HFFc6 (cell line): Measurements from ENCODE around the gene FYB2. TPM values are rescaled to one million over a fixed set of nuclear protein-coding genes. Genes with fewer than 3 reads are reported as not detected.

Experiments
- DNase-seq: peaks from one replicate; pipeline ENCODE4 v3.0.0-alpha.2; 2018
- H3K27ac Mint-ChIP-seq: 2 replicates; pipeline ENCODE4 v1.8.0; 2020; ENCODE audit warnings: mild to moderate bottlenecking, mixed read lengths
- H3K27me3 Mint-ChIP-seq: 2 replicates; pipeline ENCODE4 v1.8.0; 2021; ENCODE audit warnings: mild to moderate bottlenecking, moderate library complexity, mixed read lengths; ENCODE audit not compliant: insufficient read depth
- H3K36me3 Mint-ChIP-seq: 2 replicates; pipeline ENCODE4 v1.8.0; 2021; ENCODE audit warnings: low read depth, mixed read lengths
- H3K4me1 Mint-ChIP-seq: 2 replicates; pipeline ENCODE4 v1.8.0; 2020; ENCODE audit warnings: low read depth, mixed read lengths
- H3K4me3 Mint-ChIP-seq: 2 replicates; pipeline ENCODE4 v1.8.0; 2020; ENCODE audit warnings: mild to moderate bottlenecking, moderate library complexity, mixed read lengths
- H3K9me3 Mint-ChIP-seq: 2 replicates; pipeline ENCODE4 v1.8.0; 2020; ENCODE audit warnings: mild to moderate bottlenecking, mixed read lengths
- total RNA-seq, 6 experiments: library from RNA; stranded (reverse); fragmentation: NEBNext Ultra II Directional; extraction: Animal tissue kit (Norgen Biotek cat#: 25700); gene quantifications; 2 replicates in 1 of 6; 3 replicates in 5 of 6; pipeline ENCODE4 v1.2.3, GENCODE V29; 2021
- TF ChIP-seq, protein P1 (sequence below): fragments of 200-600 bp; sonication (generic); IDR thresholded peaks from 2 replicates; pipeline ENCODE4 v1.5.0; 2021; ENCODE audit warnings: antibody characterized with exemption, mild to moderate bottlenecking

The FYB2 gene
- total RNA-seq, 6 experiments from 2014 or later, result 0.11 TPM; not detected in 5

- Mint-ChIP-seq H3K4me3 (no peak overlapping the region), H3K9me3 (no peaks in the 10 kb centered on the region), H3K27me3 (peaks cover 1% of the 10 kb centered on the region; the same call in 1 of the 2 replicates), H3K27ac (no peak overlapping the region), H3K4me1 (peaks cover 48% of the 10 kb centered on the region), H3K36me3 (no peaks in the 10 kb centered on the region)
- TF ChIP-seq, protein P1, sequence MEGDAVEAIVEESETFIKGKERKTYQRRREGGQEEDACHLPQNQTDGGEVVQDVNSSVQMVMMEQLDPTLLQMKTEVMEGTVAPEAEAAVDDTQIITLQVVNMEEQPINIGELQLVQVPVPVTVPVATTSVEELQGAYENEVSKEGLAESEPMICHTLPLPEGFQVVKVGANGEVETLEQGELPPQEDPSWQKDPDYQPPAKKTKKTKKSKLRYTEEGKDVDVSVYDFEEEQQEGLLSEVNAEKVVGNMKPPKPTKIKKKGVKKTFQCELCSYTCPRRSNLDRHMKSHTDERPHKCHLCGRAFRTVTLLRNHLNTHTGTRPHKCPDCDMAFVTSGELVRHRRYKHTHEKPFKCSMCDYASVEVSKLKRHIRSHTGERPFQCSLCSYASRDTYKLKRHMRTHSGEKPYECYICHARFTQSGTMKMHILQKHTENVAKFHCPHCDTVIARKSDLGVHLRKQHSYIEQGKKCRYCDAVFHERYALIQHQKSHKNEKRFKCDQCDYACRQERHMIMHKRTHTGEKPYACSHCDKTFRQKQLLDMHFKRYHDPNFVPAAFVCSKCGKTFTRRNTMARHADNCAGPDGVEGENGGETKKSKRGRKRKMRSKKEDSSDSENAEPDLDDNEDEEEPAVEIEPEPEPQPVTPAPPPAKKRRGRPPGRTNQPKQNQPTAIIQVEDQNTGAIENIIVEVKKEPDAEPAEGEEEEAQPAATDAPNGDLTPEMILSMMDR, result no peak
- no peak for DNase-seq
Measured at GRCh38 chr1:56827711-56828110, 8.5 kb upstream of the FYB2 start.

GRCh38 chr1:56825436-56825835, 6.2 kb upstream of the FYB2 start:
- Mint-ChIP-seq H3K4me3 (no peak overlapping the region), H3K27ac (no peak overlapping the region), H3K9me3 (no peaks in the 10 kb centered on the region), H3K27me3 (peaks cover 1% of the 10 kb centered on the region; the same call in 1 of the 2 replicates), H3K36me3 (no peaks in the 10 kb centered on the region), H3K4me1 (peaks cover 37% of the 10 kb centered on the region)
- no peak for DNase-seq
- TF ChIP-seq, protein P1, result no peak

- Mint-ChIP-seq H3K27me3 (peaks cover 1% of the 10 kb centered on the region; the same call in 1 of the 2 replicates), H3K36me3 (no peaks in the 10 kb centered on the region), H3K4me3 (no peak overlapping the region), H3K9me3 (no peaks in the 10 kb centered on the region), H3K27ac (no peak overlapping the region), H3K4me1 (peaks cover 37% of the 10 kb centered on the region)
- no peak for DNase-seq
- TF ChIP-seq, protein P1, result no peak
Measured at GRCh38 chr1:56824938-56825337, 5.7 kb upstream of the FYB2 start.

DNA sequence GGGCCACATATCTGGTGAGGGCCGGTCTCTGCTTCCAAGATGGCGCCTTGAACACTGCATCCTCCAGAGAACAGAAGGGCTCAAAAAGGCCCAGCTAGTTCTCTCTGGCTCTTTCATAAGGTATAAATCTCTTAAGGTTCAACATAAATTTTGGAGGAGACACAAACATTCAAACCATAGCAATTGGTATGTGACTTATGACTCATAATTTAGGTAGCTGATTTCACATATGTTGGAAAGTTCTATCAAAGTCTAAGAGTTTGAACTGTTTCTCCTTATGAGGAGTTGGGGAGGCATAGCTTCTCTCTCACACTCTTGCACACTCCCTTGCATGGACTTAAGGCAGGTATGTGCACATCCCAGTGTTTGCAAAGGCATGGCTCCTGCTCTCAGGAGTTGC, 5.1 kb upstream of the FYB2 start:
- H3K27me3 Mint-ChIP-seq, result peaks cover 4% of the 10 kb centered on the region; the same call in 1 of the 2 replicates
- no peak overlapping the region for H3K4me3 Mint-ChIP-seq
- no peak for DNase-seq

DNA sequence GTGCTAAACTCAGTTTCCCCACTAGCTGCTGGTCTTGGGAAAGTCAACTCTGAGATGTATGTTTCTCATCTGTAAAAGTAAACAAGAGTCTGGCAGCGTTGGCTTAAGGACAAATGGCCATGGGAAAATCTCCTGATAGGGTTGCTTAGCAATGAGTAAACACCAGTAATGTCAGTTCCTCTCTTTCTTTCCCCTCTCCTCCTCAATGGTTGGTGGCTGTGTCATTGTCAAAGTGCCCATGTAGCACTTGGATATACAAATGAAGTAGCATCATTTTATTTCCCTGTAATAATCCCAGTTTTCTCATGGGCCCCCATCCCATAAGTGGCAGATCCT, 2.2 kb upstream of the FYB2 start:
- no peak overlapping the region for H3K4me3 Mint-ChIP-seq
- peaks cover 9% of the 10 kb centered on the region for H3K27me3 Mint-ChIP-seq
- TF ChIP-seq, protein P1, result 0 out of 2 replicates have a peak, but pooled peaks have one; percentile 5
- peak; percentile 29 for DNase-seq
- no peaks in the 10 kb centered on the region for H3K9me3 Mint-ChIP-seq
- H3K4me1 Mint-ChIP-seq, result peaks cover 44% of the 10 kb centered on the region
- H3K27ac Mint-ChIP-seq, result no peak overlapping the region
- no peaks in the 10 kb centered on the region for H3K36me3 Mint-ChIP-seq

More for the DNA sequence above, 5.1 kb upstream of the FYB2 start:
- no peaks in the 10 kb centered on the region for H3K36me3 Mint-ChIP-seq
- H3K4me1 Mint-ChIP-seq, result peaks cover 33% of the 10 kb centered on the region
- TF ChIP-seq, protein P1, result no peak
- H3K9me3 Mint-ChIP-seq, result no peaks in the 10 kb centered on the region
- no peak overlapping the region for H3K27ac Mint-ChIP-seq
